ENCODE data around the gene MEIS3. TPM values are rescaled to one million over a fixed set of nuclear protein-coding genes. Genes with fewer than 3 reads are reported as not detected.

Gene MEIS3
- total and polyA plus RNA-seq, 7 donors = 0.92 to 19.4 (median 11.8) TPM

GRCh38 chr19:47423203-47423882, 4.0 kb upstream of the MEIS3 start:
- no peaks in the 10 kb centered on the region for H3K36me3 ChIP-seq
- H3K27ac ChIP-seq = no peak overlapping the region
- peaks cover 27 to 80% (median 47%) of the 10 kb centered on the region in 3 donors for H3K27me3 ChIP-seq
- 14 to 18% methylated on average over 19 of the region's 19 CpGs for WGBS, 2 donors
- H3K4me3 ChIP-seq = no peak overlapping the region
- intact Hi-C loops (cut with DNase I) = loop anchor here (10.0 kb wide), 1 partner anchor 129 kb away; no protein-coding TSS in a partner anchor
- no peak for DNase-seq
- TF ChIP-seq POLR2A (IDR thresholded peaks at IDR 0.05) (no peak), POLR2AphosphoS5 (IDR thresholded peaks at IDR 0.05) (no peak), CTCF (IDR thresholded peaks at IDR 0.05) (no peak), EP300 (IDR thresholded peaks at IDR 0.05) (no peak)
- H3K4me1 ChIP-seq = peaks cover 0 to 30% (median 22%) of the 10 kb centered on the region in 4 donors
- no peaks in the 10 kb centered on the region for H3K9me3 ChIP-seq

GRCh38 chr19:47422417-47423163, 3.3 kb upstream of the MEIS3 start:
- TF ChIP-seq CTCF (IDR thresholded peaks at IDR 0.05) (no peak), POLR2A (IDR thresholded peaks at IDR 0.05) (no peak), EP300 (IDR thresholded peaks at IDR 0.05) (no peak), POLR2AphosphoS5 (IDR thresholded peaks at IDR 0.05) (no peak)
- peaks cover 0 to 30% (median 21%) of the 10 kb centered on the region in 4 donors for H3K4me1 ChIP-seq
- H3K27me3 ChIP-seq = peaks cover 27 to 88% (median 54%) of the 10 kb centered on the region in 3 donors
- H3K27ac ChIP-seq = no peak overlapping the region
- H3K9me3 ChIP-seq = no peaks in the 10 kb centered on the region
- WGBS, 2 donors = 4 to 7% methylated on average over 1 of the region's 1 CpG
- H3K4me3 ChIP-seq = no peak overlapping the region
- intact Hi-C loops (cut with DNase I) = loop anchor here (10.0 kb wide), 1 partner anchor 128 kb away; no protein-coding TSS in a partner anchor
- H3K36me3 ChIP-seq = no peaks in the 10 kb centered on the region
- DNase-seq = no peak

- Histone ChIP-seq H3K36me3 (no peaks in the 10 kb centered on the region), H3K4me1 (peaks cover 0 to 26% (median 20%) of the 10 kb centered on the region in 4 donors), H3K4me3 (no peak overlapping the region), H3K27ac (no peak overlapping the region), H3K27me3 (peaks cover 27 to 95% (median 58%) of the 10 kb centered on the region in 3 donors), H3K9me3 (no peaks in the 10 kb centered on the region)
- no peak for TF ChIP-seq EP300 (IDR thresholded peaks at IDR 0.05)
- no peak for TF ChIP-seq CTCF (IDR thresholded peaks at IDR 0.05)
- no peak for TF ChIP-seq POLR2AphosphoS5 (IDR thresholded peaks at IDR 0.05)
- no peak for TF ChIP-seq POLR2A (IDR thresholded peaks at IDR 0.05)
- intact Hi-C loops (cut with DNase I) = loop anchor here (10.0 kb wide), 1 partner anchor 127 kb away; no protein-coding TSS in a partner anchor
- DNase-seq = no peak
- 4 to 7% methylated on average over 31 of the region's 31 CpGs for WGBS, 2 donors
Measured at GRCh38 chr19:47421844-47422395, 2.6 kb upstream of the MEIS3 start.

- Histone ChIP-seq H3K4me3 (no peak overlapping the region), H3K9me3 (no peaks in the 10 kb centered on the region), H3K27ac (no peak overlapping the region), H3K36me3 (no peaks in the 10 kb centered on the region), H3K4me1 (peaks cover 0 to 25% (median 20%) of the 10 kb centered on the region in 4 donors), H3K27me3 (peaks cover 27 to 96% (median 58%) of the 10 kb centered on the region in 3 donors)
- 11 to 14% methylated on average over 16 of the region's 16 CpGs for WGBS, 2 donors
- intact Hi-C loops (cut with DNase I) = loop anchor here (10.0 kb wide), 1 partner anchor 127 kb away; no protein-coding TSS in a partner anchor
- no peak for TF ChIP-seq CTCF (IDR thresholded peaks at IDR 0.05)
- no peak for TF ChIP-seq POLR2A (IDR thresholded peaks at IDR 0.05)
- TF ChIP-seq EP300 (IDR thresholded peaks at IDR 0.05) = no peak
- TF ChIP-seq POLR2AphosphoS5 (IDR thresholded peaks at IDR 0.05) = no peak
- no peak for DNase-seq
Measured at GRCh38 chr19:47421244-47421786, 2.0 kb upstream of the MEIS3 start.
